Measurements from ENCODE around the gene EXOC6B.
"Not testable (repeated sequence)": the region's sequence is repeated elsewhere in the genome, so short reads cannot be mapped to it uniquely, and the experiment has no call there.

The EXOC6B gene

GRCh38 chr2:72583836-72584235 lies 242.0 kb downstream of the EXOC6B start:
- not testable (repeated sequence) for FAIRE-seq

GRCh38 chr2:72583376-72583775 lies 242.5 kb downstream of the EXOC6B start:
- no peak for FAIRE-seq

GRCh38 chr2:72581560-72582181 lies 244.2 kb downstream of the EXOC6B start:
- no peak for FAIRE-seq

- FAIRE-seq: peak; percentile 96
Observed at GRCh38 chr2:72579591-72580180, 246.1 kb downstream of the EXOC6B start.

- FAIRE-seq: no peak
Observed at GRCh38 chr2:72576861-72577260, 249.0 kb downstream of the EXOC6B start.

- FAIRE-seq: no peak
Observed at GRCh38 chr2:72576459-72576858, 249.4 kb downstream of the EXOC6B start.

GRCh38 chr2:72574886-72575285 lies 250.9 kb downstream of the EXOC6B start:
- no peak for FAIRE-seq

GRCh38 chr2:72573232-72573631 lies 252.6 kb downstream of the EXOC6B start:
- FAIRE-seq: no peak

- FAIRE-seq: no peak
Observed at GRCh38 chr2:72572501-72572900, 253.3 kb downstream of the EXOC6B start.

GRCh38 chr2:72570413-72570812 lies 255.4 kb downstream of the EXOC6B start:
- peak; percentile 8 for FAIRE-seq

GRCh38 chr2:72562451-72563153 lies 263.2 kb downstream of the EXOC6B start:
- FAIRE-seq: peak; percentile 28

- FAIRE-seq: no peak
Observed at GRCh38 chr2:72561621-72562318, 264.1 kb downstream of the EXOC6B start.

- FAIRE-seq: no peak
Observed at GRCh38 chr2:72555943-72556342, 269.9 kb downstream of the EXOC6B start.

GRCh38 chr2:72555363-72555762 lies 270.5 kb downstream of the EXOC6B start:
- not testable (repeated sequence) for FAIRE-seq

GRCh38 chr2:72554910-72555309 lies 270.9 kb downstream of the EXOC6B start:
- FAIRE-seq: not testable (repeated sequence)

- no peak for FAIRE-seq
Observed at GRCh38 chr2:72554381-72554780, 271.5 kb downstream of the EXOC6B start.

GRCh38 chr2:72548081-72548764 lies 277.6 kb downstream of the EXOC6B start:
- FAIRE-seq: no peak

- FAIRE-seq: no peak
Observed at GRCh38 chr2:72545790-72546189, 280.0 kb downstream of the EXOC6B start.

GRCh38 chr2:72544554-72544953 lies 281.3 kb downstream of the EXOC6B start:
- no peak for FAIRE-seq

GRCh38 chr2:72543497-72544216 lies 282.2 kb downstream of the EXOC6B start:
- no peak for FAIRE-seq

- FAIRE-seq: no peak
Observed at GRCh38 chr2:72539071-72539552, 286.7 kb downstream of the EXOC6B start.

- FAIRE-seq: no peak
Observed at GRCh38 chr2:72538486-72538885, 287.3 kb downstream of the EXOC6B start.
